Sigmoid colon (tissue), 7 donors: ENCODE measurements around the gene SHF. TPM values are rescaled to one million over a fixed set of nuclear protein-coding genes. Genes with fewer than 3 reads are reported as not detected.
A peak's percentile ranks its signal among the peaks of the same experiment; 100 is the strongest.
"Not testable (repeated sequence)": the region's sequence is repeated elsewhere in the genome, so short reads cannot be mapped to it uniquely, and the experiment has no call there.

ENCODE experiments used
- DNase-seq: peaks from one replicate; pipeline ENCODE4 v3.0.0-alpha.2; 2019
- H3K27ac ChIP-seq, 4 donors: fragments of 200-600 bp; sonication (generic); one replicate each; pipeline ENCODE4 v1.5.1; 2016 to 2019; ENCODE audit warnings: mild to moderate bottlenecking in 1 of 4
- H3K27me3 ChIP-seq, 3 donors: fragments of 200-600 bp; sonication (generic); one replicate each; pipeline ENCODE4 v1.5.1; 2019; ENCODE audit warnings: mild to moderate bottlenecking in 1 of 3
- H3K36me3 ChIP-seq, 4 donors: fragments of 200-600 bp; sonication (generic); one replicate each; pipeline ENCODE4 v1.5.1; 2016 to 2019
- H3K4me1 ChIP-seq, 4 donors: fragments of 200-600 bp; sonication (generic); one replicate each; pipeline ENCODE4 v1.5.1; 2017 to 2019
- H3K4me3 ChIP-seq, 4 donors: fragments of 200-600 bp; sonication (generic); one replicate each; pipeline ENCODE4 v1.5.1; 2017 to 2019; ENCODE audit warnings: mild to moderate bottlenecking in 2 of 4, moderate library complexity in 1 of 4
- H3K9me3 ChIP-seq, 4 donors: fragments of 200-600 bp in 3 of 4; sonication (generic) in 3 of 4; one replicate each; pipeline versions ENCODE4 v1.5.1 to v1.6.1; 2013 to 2019
- EP300 ChIP-seq, 4 donors: sonication (generic); formaldehyde crosslinking; IDR thresholded peaks; one replicate each; pipeline ENCODE4 v1.6.1; 2017; ENCODE audit warnings: antibody characterized with exemption in 4 of 4
- POLR2A ChIP-seq, 2 donors: fragments of 450-650 bp; IDR thresholded peaks; one replicate each; pipeline ENCODE4 v1.6.1; 2016; ENCODE audit warnings: antibody characterized with exemption in 2 of 2, mild to moderate bottlenecking in 2 of 2, moderate library complexity in 2 of 2
- POLR2AphosphoS5 ChIP-seq, 4 donors: sonication (generic); formaldehyde crosslinking; IDR thresholded peaks; one replicate each; pipeline ENCODE4 v1.6.1; 2017; ENCODE audit warnings: antibody characterized with exemption in 4 of 4
- WGBS, 2 donors: extraction: QIAGEN DNeasy Blood & Tissue Kit; methylation state at CpG; one replicate each; pipeline ENCODE4 v1.1.7; 2013; 5-methylcytosine and 5-hydroxymethylcytosine counted together
- intact Hi-C: fragments of 100-400 bp; cut with DNase I; formaldehyde crosslinking; loops from one replicate; pipeline ENCODE4 v1.15.1; 2023
- polyA plus RNA-seq, 3 donors: library from polyadenylated mRNA; stranded (reverse); fragments of 200-250 nt; gene quantifications; one replicate each; pipeline ENCODE4 v1.2.3, GENCODE V29; 2013
- total RNA-seq, 4 donors: library from RNA; depleted of rRNA; stranded (reverse); fragments of >200 nt; gene quantifications; one replicate each; pipeline ENCODE4 v1.1.0, GENCODE V29; 2016
- TF ChIP-seq, protein P1 (sequence below), 4 experiments: fragments of 450-650 bp in 3 of 4; fragments of 200-600 bp in 1 of 4; IDR thresholded peaks; one replicate each; pipeline ENCODE4 v1.5.1; 2016 to 2019; ENCODE audit warnings: antibody characterized with exemption in 4 of 4, mild to moderate bottlenecking in 3 of 4, moderate library complexity in 2 of 4
- donor health status: healthy with polysubstance abuse.
- donor health status: Bipolar disorder and iron deficiency.
- donor health status: healthy.

SHF gene
- total and polyA plus RNA-seq, 7 donors = 3.5 to 28.5 (median 13.2) TPM

DNA sequence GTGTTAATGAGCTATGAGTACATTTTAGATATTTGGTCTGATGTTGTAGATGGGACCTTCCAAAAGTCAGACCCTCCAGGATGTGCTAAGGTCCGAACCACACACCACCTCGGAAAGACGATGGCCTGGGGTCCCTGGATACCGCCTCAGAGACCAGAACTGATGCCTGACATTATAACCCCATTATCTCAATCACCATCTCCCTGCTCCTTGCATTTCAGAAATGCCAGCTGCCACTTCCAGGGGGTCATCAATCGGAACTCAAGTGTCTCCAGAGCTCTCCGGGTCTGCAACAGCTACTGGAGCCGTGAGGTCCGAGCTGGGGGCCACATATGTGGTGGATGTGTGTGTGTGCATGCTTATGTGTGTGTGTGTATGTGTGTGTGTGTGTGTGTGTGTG is 50.1 kb downstream of the SHF start:
- peaks cover 0 to 8% (median 6%) of the 10 kb centered on the region in 4 donors for H3K4me1 ChIP-seq
- peaks cover 13 to 69% (median 26%) of the 10 kb centered on the region in 3 donors for H3K27me3 ChIP-seq
- H3K4me3 ChIP-seq = no peak overlapping the region
- H3K36me3 ChIP-seq = no peaks in the 10 kb centered on the region
- no peak for TF ChIP-seq EP300 (IDR thresholded peaks at IDR 0.05)
- no peak for TF ChIP-seq POLR2A (IDR thresholded peaks at IDR 0.05)
- TF ChIP-seq POLR2AphosphoS5 (IDR thresholded peaks at IDR 0.05) = no peak
- TF ChIP-seq, protein P1, sequence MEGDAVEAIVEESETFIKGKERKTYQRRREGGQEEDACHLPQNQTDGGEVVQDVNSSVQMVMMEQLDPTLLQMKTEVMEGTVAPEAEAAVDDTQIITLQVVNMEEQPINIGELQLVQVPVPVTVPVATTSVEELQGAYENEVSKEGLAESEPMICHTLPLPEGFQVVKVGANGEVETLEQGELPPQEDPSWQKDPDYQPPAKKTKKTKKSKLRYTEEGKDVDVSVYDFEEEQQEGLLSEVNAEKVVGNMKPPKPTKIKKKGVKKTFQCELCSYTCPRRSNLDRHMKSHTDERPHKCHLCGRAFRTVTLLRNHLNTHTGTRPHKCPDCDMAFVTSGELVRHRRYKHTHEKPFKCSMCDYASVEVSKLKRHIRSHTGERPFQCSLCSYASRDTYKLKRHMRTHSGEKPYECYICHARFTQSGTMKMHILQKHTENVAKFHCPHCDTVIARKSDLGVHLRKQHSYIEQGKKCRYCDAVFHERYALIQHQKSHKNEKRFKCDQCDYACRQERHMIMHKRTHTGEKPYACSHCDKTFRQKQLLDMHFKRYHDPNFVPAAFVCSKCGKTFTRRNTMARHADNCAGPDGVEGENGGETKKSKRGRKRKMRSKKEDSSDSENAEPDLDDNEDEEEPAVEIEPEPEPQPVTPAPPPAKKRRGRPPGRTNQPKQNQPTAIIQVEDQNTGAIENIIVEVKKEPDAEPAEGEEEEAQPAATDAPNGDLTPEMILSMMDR (IDR thresholded peaks at IDR 0.05) = no peak
- H3K9me3 ChIP-seq = no peaks in the 10 kb centered on the region
- intact Hi-C loops = no loop called here
- DNase-seq = no peak
- WGBS, 2 donors = 79 to 91% methylated on average over 8 of the region's 8 CpGs
- no peak overlapping the region for H3K27ac ChIP-seq

DNA sequence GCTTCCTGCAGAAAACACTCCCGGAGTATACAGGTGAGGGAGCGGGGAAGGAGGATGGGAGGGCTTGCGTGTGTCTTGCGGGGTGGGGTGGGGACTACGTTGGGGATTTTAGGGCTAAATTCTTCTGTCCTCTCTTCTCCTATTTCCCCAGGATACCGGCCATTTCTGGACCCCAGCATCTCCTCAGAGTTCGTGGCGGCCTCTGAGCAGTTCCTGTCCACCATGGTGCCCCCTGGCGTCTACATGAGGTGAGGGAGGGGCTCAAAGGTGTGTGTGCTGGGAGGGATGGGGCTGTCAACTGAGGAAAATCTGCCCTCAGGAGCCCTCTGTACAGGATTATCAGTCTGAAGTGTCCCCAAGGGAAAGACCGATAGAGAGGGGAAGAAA is 51.4 kb downstream of the SHF start:
- Histone ChIP-seq H3K27ac (no peak overlapping the region), H3K4me3 (no peak overlapping the region), H3K9me3 (no peaks in the 10 kb centered on the region), H3K36me3 (no peaks in the 10 kb centered on the region), H3K27me3 (peaks cover 13 to 67% (median 26%) of the 10 kb centered on the region in 3 donors), H3K4me1 (peaks cover 0 to 8% (median 6%) of the 10 kb centered on the region in 4 donors)
- DNase-seq = no peak
- 19 to 20% methylated on average over 10 of the region's 10 CpGs for WGBS, 2 donors
- TF ChIP-seq, protein P1 (IDR thresholded peaks at IDR 0.05) = no peak
- TF ChIP-seq POLR2AphosphoS5 (IDR thresholded peaks at IDR 0.05) (no peak), EP300 (IDR thresholded peaks at IDR 0.05) (no peak), POLR2A (IDR thresholded peaks at IDR 0.05) (no peak)
- intact Hi-C loops = no loop called here

DNA sequence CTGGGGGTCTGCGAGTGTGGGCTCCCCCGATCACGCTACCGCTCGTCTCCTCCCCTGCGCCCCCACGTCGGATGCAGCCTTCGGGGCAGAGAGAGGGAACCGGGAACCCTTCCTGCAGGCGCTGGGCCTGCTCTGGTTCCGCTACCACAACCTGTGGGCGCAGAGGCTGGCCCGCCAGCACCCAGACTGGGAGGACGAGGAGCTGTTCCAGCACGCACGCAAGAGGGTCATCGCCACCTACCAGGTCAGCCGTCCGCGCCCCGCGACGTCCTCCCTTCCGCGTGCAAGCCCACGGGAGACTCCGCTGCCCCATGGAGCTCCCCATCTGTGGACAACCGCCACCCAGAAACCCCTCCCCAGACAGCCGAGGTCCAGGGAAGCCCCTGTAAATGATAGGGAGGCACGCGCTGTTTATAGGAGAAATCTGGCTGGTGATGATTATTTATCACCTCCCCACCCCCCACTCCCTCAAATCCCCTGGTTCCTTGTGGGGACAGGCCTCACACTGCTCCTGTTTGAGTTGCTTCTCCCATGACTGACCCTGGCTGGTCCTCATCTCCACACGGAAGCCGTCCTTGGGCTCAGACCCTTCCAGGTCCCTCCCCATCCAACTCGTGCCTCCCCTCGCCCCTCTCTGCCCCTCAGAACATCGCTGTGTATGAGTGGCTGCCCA is 51.9 kb downstream of the SHF start:
- H3K36me3 ChIP-seq, H3K4me1 ChIP-seq, H3K27ac ChIP-seq, intact Hi-C loops, DNase-seq, H3K4me3 ChIP-seq, H3K9me3 ChIP-seq: not testable (repeated sequence)
- WGBS, 2 donors = 17 to 18% methylated on average over 11 of the region's 37 CpGs
- H3K27me3 ChIP-seq = peaks cover 13 to 67% (median 26%) of the 10 kb centered on the region in 3 donors

DNA sequence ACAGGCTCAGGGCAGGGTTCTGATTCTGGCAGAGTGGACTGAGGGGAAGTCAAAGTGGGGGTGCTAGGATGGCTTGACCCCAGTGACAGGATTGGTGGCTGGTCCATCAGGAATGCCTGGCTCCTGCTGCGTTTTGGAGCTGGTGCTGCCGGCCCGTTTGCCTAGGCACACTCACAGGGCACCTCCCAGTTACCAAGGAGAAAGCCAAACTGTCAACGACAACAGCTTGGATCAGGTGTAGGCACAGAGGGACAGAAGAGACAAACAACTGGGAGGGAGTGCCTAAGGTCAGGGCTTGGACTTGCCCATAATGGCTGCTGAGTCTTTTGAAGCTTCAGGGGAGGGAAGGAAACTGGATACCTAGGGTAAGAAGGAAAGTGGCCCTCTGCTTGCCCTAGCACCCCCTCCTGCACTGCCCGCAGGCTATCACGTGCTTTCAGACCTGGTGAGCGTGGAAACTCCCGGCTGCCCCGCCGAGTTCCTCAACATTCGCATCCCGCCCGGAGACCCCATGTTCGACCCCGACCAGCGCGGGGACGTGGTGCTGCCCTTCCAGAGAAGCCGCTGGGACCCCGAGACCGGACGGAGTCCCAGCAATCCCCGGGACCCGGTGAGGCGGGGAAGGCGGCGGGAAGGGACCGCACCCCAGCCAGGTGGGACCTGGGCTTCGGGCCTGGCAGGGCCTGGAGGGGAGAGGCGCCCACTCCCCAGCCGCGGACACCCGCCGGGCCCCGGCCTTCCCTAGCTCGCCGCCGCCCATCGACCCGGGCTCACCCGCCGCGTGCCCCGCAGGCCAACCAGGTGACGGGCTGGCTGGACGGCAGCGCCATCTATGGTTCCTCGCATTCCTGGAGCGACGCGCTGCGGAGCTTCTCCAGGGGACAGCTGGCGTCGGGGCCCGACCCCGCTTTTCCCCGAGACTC is 52.8 kb downstream of the SHF start:
- peaks cover 14 to 75% (median 34%) of the 10 kb centered on the region in 3 donors for H3K27me3 ChIP-seq
- peak overlapping the region in 2 of 4 donors; percentile 3 to 27 for H3K4me3 ChIP-seq
- H3K36me3 ChIP-seq = no peaks in the 10 kb centered on the region
- WGBS, 2 donors = 2 to 7% methylated on average over 57 of the region's 57 CpGs
- peaks cover 0 to 10% (median 8%) of the 10 kb centered on the region in 4 donors for H3K4me1 ChIP-seq
- DNase-seq = no peak
- H3K9me3 ChIP-seq = no peaks in the 10 kb centered on the region
- intact Hi-C loops = no loop called here
- TF ChIP-seq, protein P1 (IDR thresholded peaks at IDR 0.05) = no peak
- TF ChIP-seq EP300 (IDR thresholded peaks at IDR 0.05) (no peak), POLR2AphosphoS5 (IDR thresholded peaks at IDR 0.05) (no peak), POLR2A (IDR thresholded peaks at IDR 0.05) (no peak)
- H3K27ac ChIP-seq = no peak overlapping the region

DNA sequence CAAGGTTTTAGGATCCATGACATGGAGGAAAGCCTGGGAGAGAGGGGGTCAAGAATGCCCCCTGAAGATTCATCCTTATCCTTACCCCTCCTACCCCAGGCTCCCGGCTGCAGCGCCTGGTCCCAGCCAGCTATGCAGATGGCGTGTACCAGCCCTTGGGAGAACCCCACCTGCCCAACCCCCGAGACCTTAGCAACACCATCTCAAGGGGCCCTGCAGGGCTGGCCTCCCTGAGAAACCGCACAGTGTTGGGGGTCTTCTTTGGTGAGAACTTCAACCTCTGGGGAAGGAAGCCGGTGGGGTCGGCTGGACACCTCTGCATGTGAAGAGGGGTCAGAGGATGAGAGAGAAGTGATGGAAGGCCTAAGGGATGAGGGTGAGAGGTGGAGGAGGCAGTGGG is 53.7 kb downstream of the SHF start:
- H3K27me3 ChIP-seq = peaks cover 23 to 75% (median 43%) of the 10 kb centered on the region in 3 donors
- intact Hi-C loops = no loop called here

More for the DNA sequence above, 53.7 kb downstream of the SHF start:
- no peaks in the 10 kb centered on the region for H3K9me3 ChIP-seq
- DNase-seq = no peak
- H3K36me3 ChIP-seq = no peaks in the 10 kb centered on the region
- no peak overlapping the region for H3K27ac ChIP-seq
- H3K4me1 ChIP-seq = peaks cover 0 to 19% (median 17%) of the 10 kb centered on the region in 4 donors
- TF ChIP-seq POLR2A (IDR thresholded peaks at IDR 0.05) (no peak), POLR2AphosphoS5 (IDR thresholded peaks at IDR 0.05) (no peak), EP300 (IDR thresholded peaks at IDR 0.05) (no peak)
- TF ChIP-seq, protein P1 (IDR thresholded peaks at IDR 0.05) = no peak
- 95% methylated on average over 7 of the region's 7 CpGs for WGBS, 2 donors
- no peak overlapping the region for H3K4me3 ChIP-seq
